ENCODE results near the gene APP. TPM values are rescaled to one million over a fixed set of nuclear protein-coding genes. Genes with fewer than 3 reads are reported as not detected.
A peak's percentile ranks its signal among the peaks of the same experiment; 100 is the strongest.

Gene APP
- total RNA-seq, 1 experiment from 2014 or later, result 472 TPM

DNA sequence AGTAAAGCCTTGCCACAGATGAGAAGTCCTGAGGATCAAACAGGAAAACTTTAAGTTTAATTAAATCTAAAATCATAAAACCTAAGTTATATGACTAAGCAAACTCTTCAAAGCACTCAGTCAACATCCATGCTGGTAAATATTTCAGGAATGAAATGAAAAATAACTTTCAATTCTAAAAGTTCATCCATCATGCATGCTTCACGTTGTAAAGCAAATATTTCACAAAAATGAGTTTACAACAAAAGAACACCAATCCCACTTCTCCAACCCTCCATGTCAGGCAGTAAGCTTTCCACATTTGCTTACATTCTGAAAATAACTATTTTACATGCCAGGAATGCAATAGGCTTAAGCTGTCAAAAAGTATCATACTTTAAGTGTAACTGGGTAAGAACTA, 16.8 kb downstream of the APP start:
- Mint-ChIP-seq H3K4me1 (ENCODE audit: insufficient read depth, unreplicated experiment) (peaks cover 21% of the 10 kb centered on the region), H3K27ac (ENCODE audit: low read depth, unreplicated experiment) (peak overlapping the region; percentile 73), H3K36me3 (ENCODE audit: insufficient read depth, unreplicated experiment) (no peaks in the 10 kb centered on the region), H3K4me3 (ENCODE audit: unreplicated experiment) (no peak overlapping the region), H3K27me3 (ENCODE audit: insufficient read depth, unreplicated experiment) (no peaks in the 10 kb centered on the region), H3K9me3 (ENCODE audit: unreplicated experiment) (no peaks in the 10 kb centered on the region)
- intact Hi-C loops (cut with micrococcal nuclease), result no loop called here
- no peak for DNase-seq (ENCODE audit: unreplicated experiment)
- TF ChIP-seq, protein P1, sequence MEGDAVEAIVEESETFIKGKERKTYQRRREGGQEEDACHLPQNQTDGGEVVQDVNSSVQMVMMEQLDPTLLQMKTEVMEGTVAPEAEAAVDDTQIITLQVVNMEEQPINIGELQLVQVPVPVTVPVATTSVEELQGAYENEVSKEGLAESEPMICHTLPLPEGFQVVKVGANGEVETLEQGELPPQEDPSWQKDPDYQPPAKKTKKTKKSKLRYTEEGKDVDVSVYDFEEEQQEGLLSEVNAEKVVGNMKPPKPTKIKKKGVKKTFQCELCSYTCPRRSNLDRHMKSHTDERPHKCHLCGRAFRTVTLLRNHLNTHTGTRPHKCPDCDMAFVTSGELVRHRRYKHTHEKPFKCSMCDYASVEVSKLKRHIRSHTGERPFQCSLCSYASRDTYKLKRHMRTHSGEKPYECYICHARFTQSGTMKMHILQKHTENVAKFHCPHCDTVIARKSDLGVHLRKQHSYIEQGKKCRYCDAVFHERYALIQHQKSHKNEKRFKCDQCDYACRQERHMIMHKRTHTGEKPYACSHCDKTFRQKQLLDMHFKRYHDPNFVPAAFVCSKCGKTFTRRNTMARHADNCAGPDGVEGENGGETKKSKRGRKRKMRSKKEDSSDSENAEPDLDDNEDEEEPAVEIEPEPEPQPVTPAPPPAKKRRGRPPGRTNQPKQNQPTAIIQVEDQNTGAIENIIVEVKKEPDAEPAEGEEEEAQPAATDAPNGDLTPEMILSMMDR (IDR thresholded peaks at IDR 0.05; ENCODE audit: unreplicated experiment), result no peak
- POLR2A ChIA-PET, result interaction anchor here (0.9 to 2.7 kb wide), 5 partner anchors 8 to 314 kb away, joined by 3 to 16 read pairs (median 5); no protein-coding TSS in a partner anchor
- BruUV-seq (replicated peaks), result no TSS peak
- CTCF ChIA-PET, result interaction anchor here (0.5 to 1.3 kb wide), 5 partner anchors 11 to 617 kb away, joined by 3 to 4 read pairs (median 4); no protein-coding TSS in a partner anchor

DNA sequence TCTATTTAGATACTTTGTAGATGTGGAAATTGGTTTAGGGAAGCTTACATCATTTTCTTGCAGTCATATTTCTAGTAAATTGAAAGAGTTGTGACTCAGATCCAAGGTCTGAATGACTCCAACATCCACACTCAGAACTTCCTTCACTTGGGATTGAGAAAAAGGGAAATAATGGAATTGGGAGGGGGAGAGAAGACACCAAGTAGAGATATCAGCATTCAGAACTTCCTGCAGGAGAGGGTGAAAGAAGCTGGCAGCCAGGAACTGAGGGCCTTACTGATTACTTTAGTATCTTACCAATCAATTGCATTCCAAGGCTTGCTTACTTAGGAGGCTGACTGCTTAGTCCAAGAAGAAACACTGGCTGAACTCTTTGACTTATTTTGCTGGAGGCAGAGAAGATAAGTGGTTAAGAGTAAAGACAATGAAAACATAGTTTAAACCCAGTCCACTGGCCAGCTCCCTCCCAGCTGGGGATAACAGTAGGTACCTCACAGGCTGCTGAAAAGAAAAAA, 21.7 kb downstream of the APP start:
- H3K27me3 Mint-ChIP-seq (ENCODE audit: insufficient read depth, unreplicated experiment), result no peaks in the 10 kb centered on the region
- no peaks in the 10 kb centered on the region for H3K9me3 Mint-ChIP-seq (ENCODE audit: unreplicated experiment)
- POLR2A ChIA-PET, result interaction anchor here (0.6 to 2.8 kb wide), 8 partner anchors 11 to 95 kb away, joined by 3 to 12 read pairs (median 4); no protein-coding TSS in a partner anchor
- BruUV-seq (replicated peaks), result no TSS peak
- TF ChIP-seq, protein P1 (IDR thresholded peaks at IDR 0.05; ENCODE audit: unreplicated experiment), result no peak
- intact Hi-C loops (cut with micrococcal nuclease), result no loop called here
- no peak for DNase-seq (ENCODE audit: unreplicated experiment)
- H3K4me1 Mint-ChIP-seq (ENCODE audit: insufficient read depth, unreplicated experiment), result peaks cover 13% of the 10 kb centered on the region
- no peak overlapping the region for H3K4me3 Mint-ChIP-seq (ENCODE audit: unreplicated experiment)
- CTCF ChIA-PET, result interaction anchor here (0.6 kb wide), 1 partner anchor 48 kb away, joined by 3 read pairs; no protein-coding TSS in a partner anchor
- peak overlapping the region; percentile 91 for H3K27ac Mint-ChIP-seq (ENCODE audit: low read depth, unreplicated experiment)
- peaks cover 13% of the 10 kb centered on the region for H3K36me3 Mint-ChIP-seq (ENCODE audit: insufficient read depth, unreplicated experiment)

DNA sequence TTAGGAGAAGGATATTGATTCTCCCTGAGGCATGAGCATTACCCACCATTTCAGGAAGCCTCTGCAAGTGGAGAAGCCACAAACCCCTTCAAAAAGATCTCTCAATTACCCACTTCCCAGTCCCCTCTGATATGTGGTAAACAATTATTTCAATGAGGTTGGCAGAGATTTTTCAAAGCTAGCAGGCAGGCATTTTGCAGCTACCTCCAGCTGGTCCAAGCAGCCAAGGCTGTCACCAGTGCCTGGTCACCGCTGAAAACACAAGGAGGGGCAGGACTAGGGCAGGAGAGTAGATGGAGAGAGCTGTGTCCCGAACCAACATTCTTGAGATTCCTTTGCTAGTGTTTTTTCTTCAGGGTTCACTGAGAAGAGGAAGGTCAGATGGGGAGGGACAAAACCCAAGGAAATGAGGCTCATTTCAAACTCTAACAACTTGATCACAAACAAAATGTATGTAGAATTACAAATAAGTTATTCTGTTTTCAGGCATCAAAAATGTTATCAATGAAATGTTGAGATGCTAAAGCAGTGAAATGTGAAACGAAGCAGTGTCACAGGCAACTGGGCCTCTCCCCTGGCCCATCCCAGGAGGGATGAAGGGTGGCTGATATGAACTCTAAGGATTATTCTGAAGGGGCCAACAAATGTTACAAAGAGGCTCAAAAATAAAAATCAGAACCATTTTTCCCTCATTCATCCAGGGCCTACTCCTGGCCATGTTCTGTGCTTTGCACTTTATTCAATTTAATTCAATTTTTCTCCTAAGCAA, 22.3 kb downstream of the APP start:
- TF ChIP-seq, protein P1 (IDR thresholded peaks at IDR 0.05; ENCODE audit: unreplicated experiment), result no peak
- Mint-ChIP-seq H3K9me3 (ENCODE audit: unreplicated experiment) (no peaks in the 10 kb centered on the region), H3K27me3 (ENCODE audit: insufficient read depth, unreplicated experiment) (no peaks in the 10 kb centered on the region), H3K36me3 (ENCODE audit: insufficient read depth, unreplicated experiment) (peaks cover 19% of the 10 kb centered on the region), H3K4me1 (ENCODE audit: insufficient read depth, unreplicated experiment) (peaks cover 13% of the 10 kb centered on the region), H3K4me3 (ENCODE audit: unreplicated experiment) (no peak overlapping the region), H3K27ac (ENCODE audit: low read depth, unreplicated experiment) (peak overlapping the region; percentile 91)
- no TSS peak for BruUV-seq (replicated peaks)
- POLR2A ChIA-PET, result interaction anchor here (0.6 to 2.8 kb wide), 7 partner anchors 8 to 510 kb away, joined by 3 to 12 read pairs (median 3); no protein-coding TSS in a partner anchor
- DNase-seq (ENCODE audit: unreplicated experiment), result no peak
- CTCF ChIA-PET, result interaction anchor here (0.5 to 0.8 kb wide), 2 partner anchors 254 to 268 kb away, joined by 3 read pairs; no protein-coding TSS in a partner anchor
- intact Hi-C loops (cut with micrococcal nuclease), result no loop called here

DNA sequence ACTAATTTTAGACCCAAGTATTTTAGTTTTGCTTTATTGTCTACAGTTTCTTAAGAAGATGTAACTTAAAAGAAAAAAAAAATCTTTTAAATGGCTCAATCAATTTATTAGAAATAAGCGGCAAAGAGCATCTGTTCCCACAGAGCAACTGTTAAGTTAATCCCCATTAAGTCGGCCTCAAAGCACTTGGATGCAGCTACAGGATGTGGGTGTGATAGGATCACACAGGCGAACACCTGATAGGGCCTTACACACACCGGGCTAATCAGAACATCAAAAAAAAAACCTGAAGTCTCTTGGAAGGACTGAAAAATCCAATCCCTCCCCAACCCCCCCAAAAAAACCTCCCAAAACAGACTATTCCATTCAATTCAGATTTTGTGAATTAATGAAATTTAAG, 23.0 kb downstream of the APP start:
- H3K4me3 Mint-ChIP-seq (ENCODE audit: unreplicated experiment), result no peak overlapping the region
- intact Hi-C loops (cut with micrococcal nuclease), result no loop called here
- peaks cover 13% of the 10 kb centered on the region for H3K4me1 Mint-ChIP-seq (ENCODE audit: insufficient read depth, unreplicated experiment)
- POLR2A ChIA-PET, result interaction anchor here (0.7 to 1.1 kb wide), 2 partner anchors 9 to 273 kb away, joined by 3 read pairs; no protein-coding TSS in a partner anchor
- peak overlapping the region; percentile 91 for H3K27ac Mint-ChIP-seq (ENCODE audit: low read depth, unreplicated experiment)
- no peak for DNase-seq (ENCODE audit: unreplicated experiment)
- CTCF ChIA-PET, result interaction anchor here (0.6 to 0.8 kb wide), 2 partner anchors 23 to 267 kb away, joined by 3 read pairs; no protein-coding TSS in a partner anchor
- BruUV-seq (replicated peaks), result no TSS peak
- no peaks in the 10 kb centered on the region for H3K27me3 Mint-ChIP-seq (ENCODE audit: insufficient read depth, unreplicated experiment)
- H3K36me3 Mint-ChIP-seq (ENCODE audit: insufficient read depth, unreplicated experiment), result peaks cover 21% of the 10 kb centered on the region
- H3K9me3 Mint-ChIP-seq (ENCODE audit: unreplicated experiment), result no peaks in the 10 kb centered on the region
- TF ChIP-seq, protein P1 (IDR thresholded peaks at IDR 0.05; ENCODE audit: unreplicated experiment), result no peak
